Vagina (tissue), 2 donors: Measurements from ENCODE around the gene EXOC6B. TPM values are rescaled to one million over a fixed set of nuclear protein-coding genes. Genes with fewer than 3 reads are reported as not detected.

Experiments used
- DNase-seq, 2 donors: peaks; one replicate each; pipeline ENCODE4 v3.0.0-alpha.2; 2017; ENCODE audit errors: extremely low spot score in 2 of 2
- H3K27ac ChIP-seq: fragments of 200-600 bp; sonication (generic); one replicate; pipeline ENCODE4 v1.5.1; 2019
- H3K27me3 ChIP-seq: fragments of 200-600 bp; sonication (generic); one replicate; pipeline ENCODE4 v1.5.1; 2019
- H3K36me3 ChIP-seq, 2 donors: fragments of 200-600 bp; sonication (generic); one replicate each; pipeline ENCODE4 v1.5.1; 2017 to 2019
- H3K4me1 ChIP-seq: fragments of 200-600 bp; sonication (generic); one replicate; pipeline ENCODE4 v1.5.1; 2019
- H3K4me3 ChIP-seq, 2 donors: fragments of 200-600 bp; sonication (generic); 1 replicate in 1 of 2; 2 replicates in 1 of 2; pipeline ENCODE4 v1.5.1; 2016 to 2019
- H3K9me3 ChIP-seq: fragments of 200-600 bp; sonication (generic); one replicate; pipeline ENCODE4 v1.5.1; 2019
- CTCF ChIP-seq, 3 experiments: fragments of 450-650 bp in 2 of 3; fragments of 200-600 bp in 1 of 3; sonication (generic) in 1 of 3; IDR thresholded peaks; one replicate each; pipeline ENCODE4 v1.5.1; 2017 to 2019; ENCODE audit warnings: antibody characterized with exemption in 3 of 3, mild to moderate bottlenecking in 2 of 3, moderate library complexity in 2 of 3
- POLR2A ChIP-seq, 2 donors: fragments of 450-650 bp; IDR thresholded peaks; one replicate each; pipeline ENCODE4 v1.6.1; 2017; ENCODE audit warnings: antibody characterized with exemption in 2 of 2, mild to moderate bottlenecking in 2 of 2, moderate library complexity in 2 of 2
- POLR2AphosphoS5 ChIP-seq, 2 donors: sonication (generic); formaldehyde crosslinking; IDR thresholded peaks; one replicate each; pipeline ENCODE4 v1.9.0; 2017; ENCODE audit warnings: antibody characterized with exemption in 2 of 2, mild to moderate bottlenecking in 2 of 2, low read depth in 1 of 2; ENCODE audit not compliant: insufficient read depth in 1 of 2
- intact Hi-C: fragments of 100-400 bp; cut with DNase I; formaldehyde crosslinking; loops from one replicate; pipeline ENCODE4 v1.15.1; 2023
- total RNA-seq: library from RNA; depleted of rRNA; stranded (reverse); fragments of >200 nt; gene quantifications from one replicate; pipeline ENCODE4 v1.2.3, GENCODE V29; 2016

The EXOC6B gene
- total RNA-seq, 1 donor from 2014 or later = 41.5 TPM

- Histone ChIP-seq H3K4me1 (peaks cover 15% of the 10 kb centered on the region), H3K27ac (no peak overlapping the region), H3K9me3 (no peaks in the 10 kb centered on the region), H3K4me3 (no peak overlapping the region), H3K36me3 (no peaks in the 10 kb centered on the region), H3K27me3 (no peaks in the 10 kb centered on the region)
- no peak for TF ChIP-seq POLR2AphosphoS5 (IDR thresholded peaks at IDR 0.05; ENCODE audit: insufficient read depth in 1 of 2, low read depth in 1 of 2)
- TF ChIP-seq CTCF (IDR thresholded peaks at IDR 0.05) = peak; percentile 45 to 77 (median 62)
- no peak for TF ChIP-seq POLR2A (IDR thresholded peaks at IDR 0.05)
- intact Hi-C loops = no loop called here
- no peak for DNase-seq
Observed at GRCh38 chr2:72137498-72138010, 688.3 kb downstream of the EXOC6B start.

GRCh38 chr2:72136933-72137497 is 688.8 kb downstream of the EXOC6B start:
- no peak for TF ChIP-seq POLR2AphosphoS5 (IDR thresholded peaks at IDR 0.05; ENCODE audit: insufficient read depth in 1 of 2, low read depth in 1 of 2)
- TF ChIP-seq POLR2A (IDR thresholded peaks at IDR 0.05) = no peak
- no peak for TF ChIP-seq CTCF (IDR thresholded peaks at IDR 0.05)
- Histone ChIP-seq H3K27me3 (no peaks in the 10 kb centered on the region), H3K4me1 (peaks cover 11% of the 10 kb centered on the region), H3K27ac (no peak overlapping the region), H3K36me3 (no peaks in the 10 kb centered on the region), H3K4me3 (no peak overlapping the region), H3K9me3 (no peaks in the 10 kb centered on the region)
- no peak for DNase-seq
- intact Hi-C loops = no loop called here

GRCh38 chr2:72136331-72136730 is 689.5 kb downstream of the EXOC6B start:
- Histone ChIP-seq H3K36me3 (no peaks in the 10 kb centered on the region), H3K4me1 (peaks cover 11% of the 10 kb centered on the region), H3K4me3 (no peak overlapping the region), H3K27me3 (no peaks in the 10 kb centered on the region), H3K27ac (no peak overlapping the region), H3K9me3 (no peaks in the 10 kb centered on the region)
- no peak for TF ChIP-seq CTCF (IDR thresholded peaks at IDR 0.05)
- no peak for DNase-seq
- intact Hi-C loops = no loop called here

- no peak for TF ChIP-seq POLR2A (IDR thresholded peaks at IDR 0.05)
- no peak for TF ChIP-seq CTCF (IDR thresholded peaks at IDR 0.05)
- H3K36me3 ChIP-seq = no peaks in the 10 kb centered on the region
- no peak overlapping the region for H3K27ac ChIP-seq
- no peak overlapping the region for H3K4me3 ChIP-seq
- intact Hi-C loops = no loop called here
- no peaks in the 10 kb centered on the region for H3K27me3 ChIP-seq
- H3K9me3 ChIP-seq = no peaks in the 10 kb centered on the region
- no peak for DNase-seq
- peaks cover 11% of the 10 kb centered on the region for H3K4me1 ChIP-seq
Observed at GRCh38 chr2:72135921-72136320, 689.9 kb downstream of the EXOC6B start.

GRCh38 chr2:72134997-72135800 is 690.6 kb downstream of the EXOC6B start:
- intact Hi-C loops = no loop called here
- Histone ChIP-seq H3K27ac (no peak overlapping the region), H3K4me1 (peaks cover 11% of the 10 kb centered on the region), H3K4me3 (no peak overlapping the region), H3K36me3 (no peaks in the 10 kb centered on the region), H3K9me3 (no peaks in the 10 kb centered on the region), H3K27me3 (no peaks in the 10 kb centered on the region)
- TF ChIP-seq POLR2A (IDR thresholded peaks at IDR 0.05) (no peak), CTCF (IDR thresholded peaks at IDR 0.05) (no peak), POLR2AphosphoS5 (IDR thresholded peaks at IDR 0.05; ENCODE audit: insufficient read depth in 1 of 2, low read depth in 1 of 2) (no peak)
- DNase-seq = no peak
